Epithelial cell of alveolus of lung (primary cell): Measurements from ENCODE around the gene JAZF1. TPM values are rescaled to one million over a fixed set of nuclear protein-coding genes. Genes with fewer than 3 reads are reported as not detected.

Experiments used
- total RNA-seq: library from RNA; depleted of rRNA; stranded (reverse); fragments of >200 nt; gene quantifications from 2 replicates; pipeline ENCODE4 v1.2.1, GENCODE V29; 2015

JAZF1 gene
- 9.6 and 12.3 TPM in 2 replicates for total RNA-seq

DNA sequence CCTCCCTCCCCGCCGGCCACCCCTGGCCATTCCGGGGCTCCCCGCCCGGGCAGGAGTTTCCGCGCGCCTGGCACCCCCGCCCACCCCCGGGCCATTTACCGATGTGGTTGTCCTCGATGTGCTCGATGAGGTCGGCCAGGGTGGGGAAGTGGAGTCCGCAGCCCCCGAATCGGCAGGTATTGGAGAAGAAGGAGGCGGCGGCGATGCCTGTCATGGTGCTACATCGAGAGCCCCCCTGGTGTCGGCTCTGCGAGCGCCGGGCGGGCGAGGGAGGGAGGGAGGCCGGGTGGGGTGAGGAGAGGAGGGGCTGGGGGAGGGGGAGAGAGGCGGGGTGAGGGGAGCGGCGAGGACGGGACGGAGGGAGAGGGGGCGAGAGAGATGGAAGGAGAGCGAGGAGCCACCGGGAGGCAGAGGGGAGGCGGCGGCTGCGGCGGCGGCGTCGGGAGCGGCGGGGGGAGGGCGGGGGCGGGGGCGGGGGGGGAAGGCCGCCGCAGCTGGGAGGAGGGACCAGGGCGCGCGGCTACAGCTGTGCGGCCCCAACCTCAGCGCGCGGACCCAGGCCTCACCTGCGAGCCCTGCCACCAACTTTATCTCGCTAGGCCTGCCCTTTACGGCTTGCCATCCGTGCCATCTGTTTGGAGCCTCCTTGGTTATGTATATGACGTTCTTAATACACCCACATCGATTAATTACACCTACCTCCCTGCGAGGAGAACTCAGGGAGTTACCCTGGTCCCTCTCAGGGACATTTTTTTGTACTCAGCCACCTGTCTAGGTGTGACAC lies at the start of gene JAZF1:
Gene JAZF1 (minus strand): TSS at position 432 of the 784 bp plus-strand sequence.

Other genes starting within 250 kb of the JAZF1 start
- 8.5 and 9.2 TPM in 2 replicates for gene CREB5, start 231.7 kb upstream of the JAZF1 start, total RNA-seq